ENCODE measurements around the gene ALOX15B.

Gene ALOX15B

GRCh38 chr17:8087075-8087951, 48.5 kb downstream of the ALOX15B start, which contains the start of gene ALOX12B:
ALOX12B (minus strand) TSS chr17:8087716; CDS start chr17:8087442, 274 bp downstream.
- no peak for DNase-seq (ENCODE audit: low read depth in 1 of 2, low spot score in 1 of 2)
- Histone ChIP-seq H3K27ac (replicated peaks) (no peak within 1 kb of the TSS), H3K4me3 (replicated peaks; ENCODE audit: insufficient read depth, low read length) (no peak within 1 kb of the TSS), H3K27me3 (ENCODE audit: insufficient read depth, poor library complexity, severe bottlenecking) (no peaks in the 10 kb centered on the region)
- no peak for TF ChIP-seq POLR2AphosphoS5 (IDR thresholded peaks at IDR 0.05; ENCODE audit: low read depth)
- TF ChIP-seq SPI1 (IDR thresholded peaks at IDR 0.05; ENCODE audit: borderline replicate concordance, low read depth), result no peak
- TF ChIP-seq GABPA (IDR thresholded peaks at IDR 0.05; ENCODE audit: low read depth), result no peak
- TF ChIP-seq REST (IDR thresholded peaks at IDR 0.05; ENCODE audit: insufficient replicate concordance, low read depth), result no peak
- TF ChIP-seq CTCF (IDR thresholded peaks at IDR 0.05; ENCODE audit: insufficient read depth, low read length), result no peak

- Histone ChIP-seq H3K4me3 (replicated peaks; ENCODE audit: insufficient read depth, low read length) (no peak overlapping the region), H3K27me3 (ENCODE audit: insufficient read depth, poor library complexity, severe bottlenecking) (no peaks in the 10 kb centered on the region), H3K27ac (replicated peaks) (no peak overlapping the region)
- no peak for DNase-seq (ENCODE audit: low read depth in 1 of 2, low spot score in 1 of 2)
- TF ChIP-seq GABPA (IDR thresholded peaks at IDR 0.05; ENCODE audit: low read depth) (no peak), POLR2AphosphoS5 (IDR thresholded peaks at IDR 0.05; ENCODE audit: low read depth) (no peak), REST (IDR thresholded peaks at IDR 0.05; ENCODE audit: insufficient replicate concordance, low read depth) (no peak)
Observed at GRCh38 chr17:8087952-8088230, 49.0 kb downstream of the ALOX15B start.

- Histone ChIP-seq H3K4me3 (replicated peaks; ENCODE audit: insufficient read depth, low read length) (no peak overlapping the region), H3K27me3 (ENCODE audit: insufficient read depth, poor library complexity, severe bottlenecking) (no peaks in the 10 kb centered on the region), H3K27ac (replicated peaks) (no peak overlapping the region)
- TF ChIP-seq POLR2AphosphoS5 (IDR thresholded peaks at IDR 0.05; ENCODE audit: low read depth), result no peak
- no peak for TF ChIP-seq SPI1 (IDR thresholded peaks at IDR 0.05; ENCODE audit: borderline replicate concordance, low read depth)
- TF ChIP-seq REST (IDR thresholded peaks at IDR 0.05; ENCODE audit: insufficient replicate concordance, low read depth), result no peak
- no peak for TF ChIP-seq CTCF (IDR thresholded peaks at IDR 0.05; ENCODE audit: insufficient read depth, low read length)
- TF ChIP-seq GABPA (IDR thresholded peaks at IDR 0.05; ENCODE audit: low read depth), result no peak
- DNase-seq (ENCODE audit: low read depth in 1 of 2, low spot score in 1 of 2), result no peak
Observed at GRCh38 chr17:8089728-8090127, 50.9 kb downstream of the ALOX15B start.
